HCT116 (cell line): ENCODE data around the gene ESD. TPM values are rescaled to one million over a fixed set of nuclear protein-coding genes. Genes with fewer than 3 reads are reported as not detected.

Experiments used
- ATAC-seq: fragments of 200-7000 bp; cut with Tn5 transposase; 2 replicates; pipeline ENCODE4 v1.9.1; 2020; ENCODE audit warnings: mild to moderate bottlenecking, moderate library complexity
- BruUV-seq: library from RNA; stranded (reverse); fragments of 400-500 nt; replicated peaks from 2 replicates; lab custom pipeline; 2021; lab: Mats Ljungman, UMichigan
- CTCF ChIA-PET: fragments of 300-600 bp; sonication (Branson Sonifier 250); formaldehyde crosslinking; loops from one replicate; lab custom pipeline; 2021; ENCODE audit warnings: antibody characterized with exemption; lab: Charles Lee
- POLR2A ChIA-PET: fragments of 300-600, 350-600 bp; sonication (Branson Sonifier 250); formaldehyde crosslinking; loops from one replicate; lab custom pipeline; 2021; ENCODE audit warnings: antibody characterized with exemption; lab: Charles Lee
- RAD21 ChIA-PET, 2 experiments: fragments of 300-600 bp; sonication (Branson Sonifier 250); formaldehyde crosslinking; loops; one replicate each; lab custom pipeline; 2023; ENCODE audit warnings: low total read pairs in 2 of 2; ENCODE audit not compliant: uncharacterized antibody in 2 of 2, unreplicated experiment in 2 of 2, low non-redundant PET in 1 of 2; lab: Charles Lee
- DNase-seq: peaks from one replicate; pipeline ENCODE4 v3.0.0-alpha.2; 2010; ENCODE audit warnings: low read depth, low spot score
- H2AFZ ChIP-seq: fragments of 200-600 bp; shearing (Covaris generic), sonication (generic); 2 replicates; pipeline ENCODE4 v1.6.1; 2017; ENCODE audit warnings: low read depth, mixed run types, mixed read lengths, antibody characterized with exemption, low read length; ENCODE audit not compliant: poor library complexity, severe bottlenecking
- H3K27ac ChIP-seq: 2 replicates; pipeline ENCODE4 v1.5.1; 2012; ENCODE audit warnings: low read depth, low read length
- H3K27me3 ChIP-seq: fragments of 200-600 bp; sonication (generic); 2 replicates; pipeline ENCODE4 v1.6.1; 2016; ENCODE audit warnings: mixed run types, low read length, mixed read lengths; ENCODE audit not compliant: insufficient read depth
- H3K36me3 ChIP-seq, 2 experiments: fragments of 200-500 bp in 1 of 2; fragments of 200-600 bp in 1 of 2; sonication (Bioruptor generic) in 1 of 2; sonication (generic) in 1 of 2; 2 replicates each; pipeline versions ENCODE4 v1.5.1 to v1.6.1; 2014 to 2016; ENCODE audit warnings: low read length in 2 of 2, inconsistent platforms in 1 of 2, mixed read lengths in 1 of 2, mixed run types in 1 of 2; ENCODE audit not compliant: insufficient read depth in 2 of 2, control insufficient read depth in 1 of 2
- H3K4me1 ChIP-seq, 2 experiments: fragments of 200-600 bp in 1 of 2; sonication (generic) in 1 of 2; 2 replicates each; pipeline versions ENCODE4 v1.5.1 to v1.6.1; 2012 to 2017; ENCODE audit warnings: low read length in 2 of 2, inconsistent platforms in 1 of 2, mild to moderate bottlenecking in 1 of 2, mixed read lengths in 1 of 2, mixed run types in 1 of 2, moderate library complexity in 1 of 2; ENCODE audit not compliant: insufficient read depth in 2 of 2, control insufficient read depth in 1 of 2
- H3K4me2 ChIP-seq: fragments of 200-600 bp; sonication (generic); 2 replicates; pipeline ENCODE4 v1.6.1; 2017; ENCODE audit warnings: mixed run types, low read length, mixed read lengths
- H3K4me3 ChIP-seq, 2 experiments: fragments of 200-600 bp in 1 of 2; sonication (generic) in 1 of 2; replicated peaks in 1 of 2; 2 replicates each; pipeline ENCODE4 v1.5.1; 2011 to 2016; ENCODE audit warnings: low read length in 2 of 2, control low read depth in 1 of 2, low read depth in 1 of 2, mild to moderate bottlenecking in 1 of 2, mixed read lengths in 1 of 2, mixed run types in 1 of 2
- H3K79me2 ChIP-seq: fragments of 200-600 bp; sonication (generic); 2 replicates; pipeline ENCODE4 v1.6.1; 2017; ENCODE audit warnings: mild to moderate bottlenecking, mixed run types, low read length, moderate library complexity, mixed read lengths; ENCODE audit not compliant: insufficient read depth
- H3K9ac ChIP-seq: fragments of 200-600 bp; sonication (generic); 2 replicates; pipeline ENCODE4 v1.6.1; 2016; ENCODE audit warnings: low read length, mixed read lengths
- H3K9me2 ChIP-seq: fragments of 200-600 bp; sonication (generic), shearing (Covaris generic); 2 replicates; pipeline ENCODE4 v1.6.1; 2017; ENCODE audit warnings: mixed run types, mild to moderate bottlenecking, moderate library complexity; ENCODE audit not compliant: insufficient read depth
- H3K9me3 ChIP-seq, 2 experiments: fragments of 200-500 bp in 1 of 2; fragments of 200-600 bp in 1 of 2; sonication (Bioruptor generic) in 1 of 2; sonication (generic) in 1 of 2; 2 replicates each; pipeline ENCODE4 v1.6.1; 2014 to 2017; ENCODE audit warnings: low read length in 2 of 2, mixed read lengths in 2 of 2, inconsistent platforms in 1 of 2, low read depth in 1 of 2, mild to moderate bottlenecking in 1 of 2, mixed run types in 1 of 2, moderate library complexity in 1 of 2; ENCODE audit not compliant: control insufficient read depth in 1 of 2, insufficient read depth in 1 of 2
- H4K20me1 ChIP-seq: fragments of 200-600 bp; sonication (generic), shearing (Covaris generic); 2 replicates; pipeline ENCODE4 v1.6.1; 2017; ENCODE audit warnings: mixed run types, mild to moderate bottlenecking, moderate library complexity; ENCODE audit not compliant: insufficient read depth
- ATF3 ChIP-seq: IDR thresholded peaks from 2 replicates; pipeline ENCODE4 v1.6.1; 2012
- CEBPB ChIP-seq: IDR thresholded peaks from 2 replicates; pipeline ENCODE4 v1.6.1; 2012; ENCODE audit warnings: low read depth
- CTCF ChIP-seq, 3 experiments: fragments of 200-600 bp in 1 of 3; sonication (generic) in 1 of 3; IDR thresholded peaks in 2 of 3; conservative IDR thresholded peaks in 1 of 3; 2 replicates each; pipeline ENCODE4 v1.5.1; 2012 to 2017; ENCODE audit warnings: low read depth in 2 of 3, low read length in 2 of 3, antibody characterized with exemption in 1 of 3, borderline replicate concordance in 1 of 3, control low read depth in 1 of 3, mild to moderate bottlenecking in 1 of 3, mixed read lengths in 1 of 3, mixed run types in 1 of 3, moderate library complexity in 1 of 3; ENCODE audit not compliant: insufficient read depth in 1 of 3
- EGR1 ChIP-seq: IDR thresholded peaks from 2 replicates; pipeline ENCODE4 v1.6.1; 2012; ENCODE audit warnings: low read depth
- ELF1 ChIP-seq: IDR thresholded peaks from 2 replicates; pipeline ENCODE4 v1.6.1; 2012; ENCODE audit warnings: low read depth, borderline replicate concordance
- EZH2 ChIP-seq: fragments of 200-600 bp; sonication (generic); IDR thresholded peaks from 2 replicates; pipeline ENCODE4 v1.6.1; 2017; ENCODE audit warnings: antibody characterized with exemption, mixed run types
- FOSL1 ChIP-seq: IDR thresholded peaks from 2 replicates; pipeline ENCODE4 v1.6.1; 2012; ENCODE audit warnings: low read depth
- JUND ChIP-seq: IDR thresholded peaks from 2 replicates; pipeline ENCODE4 v1.6.1; 2012
- POLR2AphosphoS5 ChIP-seq: IDR thresholded peaks from 2 replicates; pipeline ENCODE4 v1.6.1; 2011; ENCODE audit warnings: mild to moderate bottlenecking, low read depth, low read length, moderate library complexity
- RAD21 ChIP-seq: IDR thresholded peaks from 2 replicates; pipeline ENCODE4 v1.6.1; 2012; ENCODE audit warnings: low read depth, mild to moderate bottlenecking
- SP1 ChIP-seq: IDR thresholded peaks from 2 replicates; pipeline ENCODE4 v1.6.1; 2012; ENCODE audit warnings: low read depth
- TCF7L2 ChIP-seq: IDR thresholded peaks from 2 replicates; pipeline ENCODE4 v1.7.0; 2011; ENCODE audit warnings: borderline replicate concordance, inconsistent platforms; ENCODE audit not compliant: insufficient read depth, insufficient read length; ENCODE audit errors: extremely low read depth
- YY1 ChIP-seq: IDR thresholded peaks from 2 replicates; pipeline ENCODE4 v1.6.1; 2011; ENCODE audit warnings: low read length, low read depth, moderate library complexity, mild to moderate bottlenecking; ENCODE audit not compliant: insufficient replicate concordance; ENCODE audit errors: extremely low read depth
- ZBTB33 ChIP-seq: IDR thresholded peaks from 2 replicates; pipeline ENCODE4 v1.6.1; 2011; ENCODE audit warnings: mild to moderate bottlenecking, low read length, moderate library complexity; ENCODE audit not compliant: insufficient replicate concordance; ENCODE audit errors: extremely low read depth
- ZFX ChIP-seq: fragments of 450-650 bp; IDR thresholded peaks from 2 replicates; pipeline ENCODE4 v1.6.1; 2017
- intact Hi-C: fragments of 100-400 bp; cut with micrococcal nuclease; formaldehyde crosslinking; loops from 2 replicates; pipeline ENCODE4 v1.10.0; 2022
- total RNA-seq: library from RNA; stranded (reverse); gene quantifications from one replicate; pipeline ENCODE4 v1.2.1, GENCODE V29; 2021; ENCODE audit not compliant: unreplicated experiment

Gene ESD
- total RNA-seq, 1 experiment from 2014 or later = 111 TPM

- TF ChIP-seq EGR1 (no peak), CTCF (IDR thresholded peaks at IDR 0.05 in 2 of 3, conservative IDR thresholded peaks at IDR 0.05 in 1 of 3; ENCODE audit: borderline replicate concordance in 1 of 3, insufficient read depth in 1 of 3, low read depth in 2 of 3, low read length in 2 of 3) (no peak), ZBTB33 (no peak), TCF7L2 (no peak), ZFX (no peak), SP1 (no peak), RAD21 (no peak), YY1 (no peak), CEBPB (no peak), POLR2AphosphoS5 (no peak), FOSL1 (no peak), JUND (no peak), EZH2 (no peak), ATF3 (no peak), ELF1 (no peak)
- Histone ChIP-seq H3K9me3 (no peaks in the 10 kb centered on the region), H2AFZ (no peak overlapping the region), H3K36me3 (no peaks in the 10 kb centered on the region), H4K20me1 (no peaks in the 10 kb centered on the region), H3K9me2 (no peaks in the 10 kb centered on the region), H3K9ac (no peak overlapping the region), H3K4me3 (no peak overlapping the region), H3K4me1 (no peaks in the 10 kb centered on the region), H3K79me2 (no peaks in the 10 kb centered on the region), H3K4me2 (no peak overlapping the region), H3K27me3 (peaks cover 19% of the 10 kb centered on the region; the same call in 1 of the 2 replicates), H3K27ac (no peak overlapping the region)
- no TSS peak for BruUV-seq
- no peak for DNase-seq
- ChIA-PET RAD21 (no interaction called here), POLR2A (no interaction called here), CTCF (no interaction called here)
- intact Hi-C loops = loop anchor here (10.0 kb wide), 1 partner anchor 1150 kb away; no protein-coding TSS in a partner anchor
- no peak for ATAC-seq
Measured at GRCh38 chr13:46834657-46835056, 37.7 kb upstream of the ESD start.
